Loucy (cell line): ENCODE data around the gene PRAMEF17.
"Not testable (repeated sequence)": the region's sequence is repeated elsewhere in the genome, so short reads cannot be mapped to it uniquely, and the experiment has no call there.

Experiments
- EZH2phosphoT487 ChIP-seq: fragments of 200-600 bp; IDR thresholded peaks from 2 replicates; pipeline ENCODE4 v1.6.1; 2018; ENCODE audit warnings: antibody characterized with exemption, mild to moderate bottlenecking, moderate library complexity, borderline replicate concordance
- TF ChIP-seq, protein P1 (sequence below): fragments of 200-600 bp; sonication (generic); conservative IDR thresholded peaks from 2 replicates; pipeline ENCODE4 v1.5.1; 2014; ENCODE audit warnings: mild to moderate bottlenecking, antibody characterized with exemption, low read length

DNA sequence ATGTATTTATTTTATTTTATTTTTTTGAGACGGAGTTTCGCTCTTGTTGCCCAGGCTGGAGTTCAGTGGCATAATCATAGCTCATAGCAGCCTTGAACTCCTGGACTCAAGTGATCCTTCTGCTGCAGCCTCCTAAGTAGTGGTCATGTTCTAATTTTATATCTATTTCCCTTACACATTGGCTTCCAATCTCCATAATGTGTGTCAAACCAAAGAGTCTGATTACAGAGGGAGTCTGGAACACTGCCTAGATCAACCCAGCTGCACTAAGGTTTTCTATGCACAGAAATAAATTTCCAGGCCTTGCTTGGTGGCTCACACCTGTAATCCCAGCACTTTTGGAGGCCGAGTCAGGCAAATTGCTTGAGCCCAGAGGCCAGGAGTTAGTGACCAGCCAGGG, 10.4 kb upstream of the PRAMEF17 start:
- TF ChIP-seq, protein P1, sequence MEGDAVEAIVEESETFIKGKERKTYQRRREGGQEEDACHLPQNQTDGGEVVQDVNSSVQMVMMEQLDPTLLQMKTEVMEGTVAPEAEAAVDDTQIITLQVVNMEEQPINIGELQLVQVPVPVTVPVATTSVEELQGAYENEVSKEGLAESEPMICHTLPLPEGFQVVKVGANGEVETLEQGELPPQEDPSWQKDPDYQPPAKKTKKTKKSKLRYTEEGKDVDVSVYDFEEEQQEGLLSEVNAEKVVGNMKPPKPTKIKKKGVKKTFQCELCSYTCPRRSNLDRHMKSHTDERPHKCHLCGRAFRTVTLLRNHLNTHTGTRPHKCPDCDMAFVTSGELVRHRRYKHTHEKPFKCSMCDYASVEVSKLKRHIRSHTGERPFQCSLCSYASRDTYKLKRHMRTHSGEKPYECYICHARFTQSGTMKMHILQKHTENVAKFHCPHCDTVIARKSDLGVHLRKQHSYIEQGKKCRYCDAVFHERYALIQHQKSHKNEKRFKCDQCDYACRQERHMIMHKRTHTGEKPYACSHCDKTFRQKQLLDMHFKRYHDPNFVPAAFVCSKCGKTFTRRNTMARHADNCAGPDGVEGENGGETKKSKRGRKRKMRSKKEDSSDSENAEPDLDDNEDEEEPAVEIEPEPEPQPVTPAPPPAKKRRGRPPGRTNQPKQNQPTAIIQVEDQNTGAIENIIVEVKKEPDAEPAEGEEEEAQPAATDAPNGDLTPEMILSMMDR: not testable (repeated sequence)
- not testable (repeated sequence) for TF ChIP-seq EZH2phosphoT487
